Suprapubic skin (tissue), 3 donors: ENCODE results near the gene C3orf20.

Experiments used
- CTCF ChIP-seq, 2 donors: fragments of 200-600 bp in 1 of 2; fragments of 450-650 bp in 1 of 2; sonication (generic) in 1 of 2; IDR thresholded peaks; one replicate each; pipeline ENCODE4 v1.5.1; 2016 to 2019; ENCODE audit warnings: antibody characterized with exemption in 2 of 2, mild to moderate bottlenecking in 1 of 2, moderate library complexity in 1 of 2
- EP300 ChIP-seq: sonication (generic); formaldehyde crosslinking; IDR thresholded peaks from one replicate; pipeline ENCODE4 v1.6.1; 2017; ENCODE audit warnings: antibody characterized with exemption
- POLR2A ChIP-seq, 2 donors: fragments of 450-650 bp; IDR thresholded peaks; one replicate each; pipeline ENCODE4 v1.6.1; 2017; ENCODE audit warnings: antibody characterized with exemption in 2 of 2, mild to moderate bottlenecking in 2 of 2, moderate library complexity in 2 of 2

- TF ChIP-seq POLR2A (IDR thresholded peaks at IDR 0.05) = no peak
- TF ChIP-seq CTCF (IDR thresholded peaks at IDR 0.05) = no peak
- TF ChIP-seq EP300 = no peak
Measured at GRCh38 chr3:14687360-14687759, 12.4 kb downstream of the C3orf20 start.
